OCI-LY3 (cell line): ENCODE data around the gene NR1D1.

Experiments
- H2AFZ ChIP-seq: fragments of 200-600, 300-600 bp; shearing (Covaris generic); 2 replicates; pipeline ENCODE4 v1.6.0; 2014; ENCODE audit warnings: antibody characterized with exemption, low read depth, low read length
- H3K27ac ChIP-seq: fragments of 200-600, 300-600 bp; sonication (generic); 2 replicates; pipeline ENCODE4 v1.5.1; 2014; ENCODE audit warnings: mild to moderate bottlenecking, low read length, moderate library complexity, mixed read lengths
- H3K27me3 ChIP-seq: fragments of 200-600, 300-600 bp; sonication (generic); 2 replicates; pipeline ENCODE4 v1.6.1; 2014; ENCODE audit warnings: low read depth, low read length, mixed read lengths
- H3K36me3 ChIP-seq: fragments of 200-600, 300-600 bp; sonication (generic); replicated peaks from 2 replicates; pipeline ENCODE3; 2014; ENCODE audit warnings: low read depth, low read length, mixed read lengths
- H3K4me1 ChIP-seq: fragments of 300-600, 200-600 bp; sonication (generic); 2 replicates; pipeline ENCODE4 v1.6.1; 2014; ENCODE audit warnings: low read length, mixed read lengths
- H3K4me2 ChIP-seq: fragments of 200-600, 300-600 bp; sonication (generic); 2 replicates; pipeline ENCODE4 v1.6.1; 2014; ENCODE audit warnings: low read length, mixed read lengths
- H3K4me3 ChIP-seq: fragments of 300-600, 200-600 bp; sonication (generic); 2 replicates; pipeline ENCODE4 v1.5.1; 2014; ENCODE audit warnings: antibody characterized with exemption, mild to moderate bottlenecking, low read length, moderate library complexity
- H3K79me2 ChIP-seq: fragments of 300-600, 200-600 bp; shearing (Covaris generic); 2 replicates; pipeline ENCODE4 v1.6.1; 2014; ENCODE audit warnings: mild to moderate bottlenecking, low read length, mixed read lengths
- H3K9ac ChIP-seq: fragments of 300-600, 200-600 bp; shearing (Covaris generic); 2 replicates; pipeline ENCODE4 v1.6.0; 2014; ENCODE audit warnings: mild to moderate bottlenecking, low read length, moderate library complexity
- H3K9me3 ChIP-seq: fragments of 200-600, 300-600 bp; shearing (Covaris generic); 2 replicates; pipeline ENCODE4 v1.6.1; 2014; ENCODE audit warnings: low read length, mixed read lengths; ENCODE audit not compliant: insufficient read depth
- H4K20me1 ChIP-seq: fragments of 200-600, 300-600 bp; sonication (generic); 2 replicates; pipeline ENCODE4 v1.6.1; 2016; ENCODE audit warnings: low read length, mixed read lengths; ENCODE audit not compliant: insufficient read depth
- EZH2phosphoT487 ChIP-seq: fragments of 200-600 bp; shearing (Covaris generic); IDR thresholded peaks from 2 replicates; pipeline ENCODE4 v1.6.1; 2018; ENCODE audit warnings: antibody characterized with exemption, mixed run types, low read depth
- TF ChIP-seq, protein P1 (sequence below): fragments of 200-600, 300-600 bp; sonication (generic); IDR thresholded peaks from 2 replicates; pipeline ENCODE4 v1.5.1; 2014; ENCODE audit warnings: antibody characterized with exemption, low read length, low read depth

Gene NR1D1

GRCh38 chr17:40065769-40066510 lies 34.4 kb downstream of the NR1D1 start:
- H2AFZ ChIP-seq = no peak overlapping the region
- no peak overlapping the region for H3K27ac ChIP-seq
- no peaks in the 10 kb centered on the region for H3K36me3 ChIP-seq
- no peak overlapping the region for H3K4me3 ChIP-seq
- H3K4me1 ChIP-seq = peaks cover 46% of the 10 kb centered on the region
- TF ChIP-seq, protein P1, sequence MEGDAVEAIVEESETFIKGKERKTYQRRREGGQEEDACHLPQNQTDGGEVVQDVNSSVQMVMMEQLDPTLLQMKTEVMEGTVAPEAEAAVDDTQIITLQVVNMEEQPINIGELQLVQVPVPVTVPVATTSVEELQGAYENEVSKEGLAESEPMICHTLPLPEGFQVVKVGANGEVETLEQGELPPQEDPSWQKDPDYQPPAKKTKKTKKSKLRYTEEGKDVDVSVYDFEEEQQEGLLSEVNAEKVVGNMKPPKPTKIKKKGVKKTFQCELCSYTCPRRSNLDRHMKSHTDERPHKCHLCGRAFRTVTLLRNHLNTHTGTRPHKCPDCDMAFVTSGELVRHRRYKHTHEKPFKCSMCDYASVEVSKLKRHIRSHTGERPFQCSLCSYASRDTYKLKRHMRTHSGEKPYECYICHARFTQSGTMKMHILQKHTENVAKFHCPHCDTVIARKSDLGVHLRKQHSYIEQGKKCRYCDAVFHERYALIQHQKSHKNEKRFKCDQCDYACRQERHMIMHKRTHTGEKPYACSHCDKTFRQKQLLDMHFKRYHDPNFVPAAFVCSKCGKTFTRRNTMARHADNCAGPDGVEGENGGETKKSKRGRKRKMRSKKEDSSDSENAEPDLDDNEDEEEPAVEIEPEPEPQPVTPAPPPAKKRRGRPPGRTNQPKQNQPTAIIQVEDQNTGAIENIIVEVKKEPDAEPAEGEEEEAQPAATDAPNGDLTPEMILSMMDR = no peak
- no peak for TF ChIP-seq EZH2phosphoT487
- peaks cover 20% of the 10 kb centered on the region for H3K27me3 ChIP-seq
- peaks cover 2% of the 10 kb centered on the region; the same call in 1 of the 2 replicates for H3K79me2 ChIP-seq
- no peaks in the 10 kb centered on the region for H3K9me3 ChIP-seq
- H4K20me1 ChIP-seq = no peaks in the 10 kb centered on the region
- H3K4me2 ChIP-seq = no peak overlapping the region
- H3K9ac ChIP-seq = no peak overlapping the region

GRCh38 chr17:40064971-40065768 lies 35.2 kb downstream of the NR1D1 start:
- no peak for TF ChIP-seq EZH2phosphoT487
- TF ChIP-seq, protein P1 = no peak
- Histone ChIP-seq H3K36me3 (no peaks in the 10 kb centered on the region), H3K9ac (no peak overlapping the region), H3K4me3 (no peak overlapping the region), H3K27me3 (peaks cover 22% of the 10 kb centered on the region), H4K20me1 (no peaks in the 10 kb centered on the region), H3K79me2 (peaks cover 2% of the 10 kb centered on the region; the same call in 1 of the 2 replicates), H2AFZ (no peak overlapping the region), H3K4me2 (no peak overlapping the region), H3K4me1 (peaks cover 42% of the 10 kb centered on the region), H3K27ac (no peak overlapping the region), H3K9me3 (no peaks in the 10 kb centered on the region)

GRCh38 chr17:40063901-40064531 lies 36.4 kb downstream of the NR1D1 start:
- H3K36me3 ChIP-seq = no peaks in the 10 kb centered on the region
- H3K27me3 ChIP-seq = peaks cover 22% of the 10 kb centered on the region
- H3K9me3 ChIP-seq = no peaks in the 10 kb centered on the region
- peak overlapping the region; percentile 92 for H3K4me3 ChIP-seq
- no peak overlapping the region for H3K27ac ChIP-seq
- no peak for TF ChIP-seq EZH2phosphoT487
- TF ChIP-seq, protein P1 = no peak
- peak overlapping the region; percentile 94 for H3K4me2 ChIP-seq
- peaks cover 30% of the 10 kb centered on the region for H3K4me1 ChIP-seq
- H2AFZ ChIP-seq = no peak overlapping the region
- peaks cover 2% of the 10 kb centered on the region; the same call in 1 of the 2 replicates for H3K79me2 ChIP-seq
- H4K20me1 ChIP-seq = no peaks in the 10 kb centered on the region
- H3K9ac ChIP-seq = peak overlapping the region; percentile 80
